K562 (cell line): ENCODE results near the gene HPS5. TPM values are rescaled to one million over a fixed set of nuclear protein-coding genes. Genes with fewer than 3 reads are reported as not detected.

Experiments used
- BACH1 ChIP-seq: fragments of 200-800 bp; sonication (Bioruptor generic); IDR thresholded peaks from 2 replicates; pipeline ENCODE4 v1.6.1; 2016; ENCODE audit warnings: missing genetic modification characterization, missing compliant biosample characterization
- FOXJ3 ChIP-seq: sonication (generic); formaldehyde crosslinking; IDR thresholded peaks from 2 replicates; pipeline ENCODE4 v1.4.0; 2020; ENCODE audit warnings: mild to moderate bottlenecking, missing genetic modification reagents
- HMG20A ChIP-seq: fragments of 450-650 bp; formaldehyde crosslinking; conservative IDR thresholded peaks from 2 replicates; pipeline ENCODE4 v1.4.0; 2020; ENCODE audit warnings: mild to moderate bottlenecking, mixed read lengths
- KLF6 ChIP-seq: fragments of 250-450 bp; sonication (Bioruptor Pico); IDR thresholded peaks from 2 replicates; pipeline ENCODE4 v1.4.0; 2020; ENCODE audit warnings: mild to moderate bottlenecking, moderate library complexity, borderline replicate concordance
- LCOR ChIP-seq: sonication (generic); formaldehyde crosslinking; IDR thresholded peaks from 2 replicates; pipeline ENCODE4 v1.8.0; 2022; ENCODE audit warnings: mild to moderate bottlenecking, missing genetic modification reagents
- MEIS2 ChIP-seq: fragments of 450-650 bp; IDR thresholded peaks from 2 replicates; pipeline ENCODE4 v1.6.1; 2014; ENCODE audit warnings: mild to moderate bottlenecking; ENCODE audit not compliant: partially characterized antibody
- RCOR1 ChIP-seq, 2 experiments: IDR thresholded peaks; 2 replicates each; pipeline ENCODE4 v1.6.1; 2012; ENCODE audit warnings: low read depth in 2 of 2, low read length in 2 of 2, borderline replicate concordance in 1 of 2, improper control_type of control experiment in 1 of 2
- SMARCE1 ChIP-seq: fragments of 450-650 bp; IDR thresholded peaks from 2 replicates; pipeline ENCODE4 v1.7.1; 2016; ENCODE audit warnings: mild to moderate bottlenecking
- THRB ChIP-seq: fragments of 450-650 bp; formaldehyde crosslinking; conservative IDR thresholded peaks from 2 replicates; pipeline ENCODE4 v1.4.0; 2022; ENCODE audit warnings: mild to moderate bottlenecking, missing genetic modification characterization
- ZNF140 ChIP-seq: fragments of 250-450 bp; sonication (Bioruptor Pico); IDR thresholded peaks from 2 replicates; pipeline ENCODE4 v1.8.0; 2021; ENCODE audit warnings: moderate library complexity, mild to moderate bottlenecking, inconsistent platforms
- ZNF644 ChIP-seq: fragments of 200-800 bp; sonication (Bioruptor generic); IDR thresholded peaks from 2 replicates; pipeline ENCODE4 v1.6.1; 2016; ENCODE audit warnings: low read depth, missing genetic modification characterization, missing compliant biosample characterization
- polyA plus RNA-seq, 8 experiments: library from polyadenylated mRNA; depleted of rRNA in 4 of 8; stranded (reverse) in 5 of 8; unstranded in 3 of 8; fragments of >200 nt; fragmentation: Nextera tagmentation in 2 of 8; fragmentation: Illumina TruSeq in 1 of 8; extraction: Ambion mirVana in 2 of 8; extraction: Trizol in 1 of 8; gene quantifications; 2 replicates each; pipeline versions ENCODE4 v1.2.1 to v1.2.3, GENCODE V29; 2011 to 2014; ENCODE audit warnings: inconsistent platforms in 1 of 8, missing spikeins in 1 of 8
- total RNA-seq, 7 experiments: library from RNA; depleted of rRNA in 6 of 7; stranded (reverse); fragments of >200 nt in 6 of 7; fragmentation: Illumina TruSeq in 2 of 7; extraction: Trizol in 2 of 7; gene quantifications; 2 replicates each; pipeline versions ENCODE4 v1.2.1 to v1.2.3, GENCODE V29; 2011 to 2021; ENCODE audit warnings: low replicate concordance in 1 of 7
- TF ChIP-seq, protein P1 (sequence below), 2 experiments: fragments of 450-650 bp; IDR thresholded peaks; 2 replicates each; pipeline ENCODE4 v1.6.1; 2016; ENCODE audit warnings: mild to moderate bottlenecking in 2 of 2, borderline replicate concordance in 1 of 2, low read depth in 1 of 2, moderate library complexity in 1 of 2

Gene HPS5
- total and polyA plus RNA-seq, 9 of the 15 experiments (the other 6 are each of a cell fraction or from before 2014, with no cell fraction given) = 12.2 to 28.1 (median 16.8) TPM

- TF ChIP-seq, protein P1, sequence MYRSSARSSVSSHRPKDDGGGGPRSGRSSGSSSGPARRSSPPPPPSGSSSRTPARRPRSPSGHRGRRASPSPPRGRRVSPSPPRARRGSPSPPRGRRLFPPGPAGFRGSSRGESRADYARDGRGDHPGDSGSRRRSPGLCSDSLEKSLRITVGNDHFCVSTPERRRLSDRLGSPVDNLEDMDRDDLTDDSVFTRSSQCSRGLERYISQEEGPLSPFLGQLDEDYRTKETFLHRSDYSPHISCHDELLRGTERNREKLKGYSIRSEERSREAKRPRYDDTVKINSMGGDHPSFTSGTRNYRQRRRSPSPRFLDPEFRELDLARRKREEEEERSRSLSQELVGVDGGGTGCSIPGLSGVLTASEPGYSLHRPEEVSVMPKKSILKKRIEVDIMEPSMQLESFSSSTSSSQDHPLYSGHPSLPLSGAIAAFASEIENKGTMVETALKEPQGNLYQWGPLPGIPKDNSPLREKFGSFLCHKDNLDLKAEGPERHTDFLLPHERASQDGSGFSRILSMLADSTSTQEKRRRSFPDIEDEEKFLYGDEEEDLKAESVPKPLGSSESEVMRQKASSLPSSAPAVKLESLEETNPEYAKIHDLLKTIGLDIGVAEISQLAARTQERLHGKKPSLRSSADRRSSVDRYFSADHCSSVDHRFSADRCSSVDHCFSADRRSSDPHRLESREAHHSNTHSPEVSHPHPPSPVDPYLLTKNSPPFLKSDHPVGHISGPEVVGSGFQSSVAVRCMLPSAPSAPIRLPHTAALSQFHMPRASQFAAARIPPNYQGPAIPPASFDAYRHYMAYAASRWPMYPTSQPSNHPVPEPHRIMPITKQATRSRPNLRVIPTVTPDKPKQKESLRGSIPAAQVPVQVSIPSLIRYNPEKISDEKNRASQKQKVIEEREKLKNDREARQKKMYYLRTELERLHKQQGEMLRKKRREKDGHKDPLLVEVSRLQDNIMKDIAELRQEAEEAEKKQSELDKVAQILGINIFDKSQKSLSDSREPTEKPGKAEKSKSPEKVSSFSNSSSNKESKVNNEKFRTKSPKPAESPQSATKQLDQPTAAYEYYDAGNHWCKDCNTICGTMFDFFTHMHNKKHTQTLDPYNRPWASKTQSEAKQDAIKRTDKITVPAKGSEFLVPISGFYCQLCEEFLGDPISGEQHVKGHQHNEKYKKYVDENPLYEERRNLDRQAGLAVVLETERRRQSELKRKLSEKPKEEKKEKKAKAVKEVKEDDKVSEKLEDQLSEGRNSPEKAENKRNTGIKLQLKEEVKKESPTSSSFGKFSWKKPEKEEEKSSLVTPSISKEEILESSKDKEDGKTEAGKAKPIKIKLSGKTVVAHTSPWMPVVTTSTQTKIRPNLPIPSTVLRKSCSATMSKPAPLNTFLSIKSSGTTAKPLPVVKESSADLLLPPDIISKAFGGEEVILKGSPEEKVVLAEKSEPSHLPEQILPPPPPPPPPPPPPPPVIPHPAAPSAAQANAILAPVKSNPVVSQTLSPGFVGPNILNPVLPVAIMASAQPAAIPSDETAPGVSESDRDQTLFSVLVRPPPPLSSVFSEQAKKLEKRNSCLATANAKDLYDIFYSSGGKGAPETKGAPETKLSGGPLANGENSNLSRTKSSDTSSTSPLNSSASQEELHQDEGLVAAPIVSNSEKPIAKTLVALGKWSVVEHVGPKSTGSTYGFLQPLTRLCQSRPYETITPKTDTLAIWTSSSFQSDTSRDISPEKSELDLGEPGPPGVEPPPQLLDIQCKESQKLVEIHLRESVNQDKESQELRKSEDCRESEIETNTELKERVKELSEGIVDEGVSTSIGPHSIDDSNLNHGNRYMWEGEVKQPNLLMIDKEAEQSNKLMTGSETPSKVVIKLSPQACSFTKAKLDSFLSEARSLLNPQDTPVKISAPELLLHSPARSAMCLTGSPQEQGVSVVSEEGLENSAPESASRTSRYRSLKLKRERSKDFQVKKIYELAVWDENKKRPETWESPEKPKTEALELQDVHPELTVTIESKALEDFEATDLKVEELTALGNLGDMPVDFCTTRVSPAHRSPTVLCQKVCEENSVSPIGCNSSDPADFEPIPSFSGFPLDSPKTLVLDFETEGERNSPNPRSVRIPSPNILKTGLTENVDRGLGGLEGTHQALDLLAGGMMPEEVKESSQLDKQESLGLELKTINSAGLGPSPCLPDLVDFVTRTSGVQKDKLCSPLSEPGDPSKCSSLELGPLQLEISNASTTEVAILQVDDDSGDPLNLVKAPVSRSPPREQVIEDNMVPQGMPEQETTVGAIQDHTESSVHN (IDR thresholded peaks at IDR 0.05; ENCODE audit: borderline replicate concordance in 1 of 2, low read depth in 1 of 2) = no peak
- TF ChIP-seq HMG20A (no peak), ZNF140 (CRISPR knock-in tag) (no peak), MEIS2 (no peak), ZNF644 (tag) (no peak), LCOR (no peak), KLF6 (CRISPR knock-in tag) (no peak), THRB (CRISPR knock-in tag) (no peak), RCOR1 (IDR thresholded peaks at IDR 0.05; ENCODE audit: borderline replicate concordance in 1 of 2, low read depth in 2 of 2, low read length in 2 of 2) (peak in 1 of 2 experiments; percentile 59; a peak in 1 of 4 replicates), SMARCE1 (no peak), BACH1 (tag) (no peak), FOXJ3 (CRISPR knock-in tag) (no peak)
- TF ChIP-seq, all 486 proteins: peak for 12
These were observed 78.1 kb downstream of the HPS5 start (continued) for GRCh38 chr11:18243783-18244362.
